Liver (tissue), 9 donors: ENCODE results near the gene SFXN5. TPM values are rescaled to one million over a fixed set of nuclear protein-coding genes. Genes with fewer than 3 reads are reported as not detected.

Source experiments
- DNase-seq: peaks from one replicate; pipeline ENCODE4 v3.0.0-alpha.2; 2017; ENCODE audit warnings: low spot score
- H3K27ac ChIP-seq, 2 donors: one replicate each; pipeline ENCODE4 v1.7.0; 2013; ENCODE audit warnings: inconsistent platforms in 2 of 2, low read length in 2 of 2, control low read depth in 1 of 2, low read depth in 1 of 2, mild to moderate bottlenecking in 1 of 2
- H3K27me3 ChIP-seq, 4 donors: one replicate each; pipeline versions ENCODE4 v1.6.1 to v1.7.0; 2013; ENCODE audit warnings: low read length in 3 of 4, inconsistent platforms in 1 of 4, mild to moderate bottlenecking in 1 of 4, moderate library complexity in 1 of 4; ENCODE audit not compliant: control insufficient read depth in 4 of 4, insufficient read depth in 4 of 4
- H3K36me3 ChIP-seq, 4 donors: one replicate each; pipeline versions ENCODE4 v1.6.1 to v1.7.0; 2013; ENCODE audit warnings: low read length in 3 of 4, mild to moderate bottlenecking in 3 of 4, low read depth in 1 of 4, moderate library complexity in 1 of 4; ENCODE audit not compliant: control insufficient read depth in 4 of 4, insufficient read depth in 3 of 4
- H3K4me1 ChIP-seq, 4 donors: one replicate each; pipeline versions ENCODE4 v1.6.1 to v1.7.0; 2013; ENCODE audit warnings: low read length in 3 of 4, mild to moderate bottlenecking in 3 of 4, moderate library complexity in 1 of 4; ENCODE audit not compliant: control insufficient read depth in 4 of 4, insufficient read depth in 4 of 4
- H3K4me3 ChIP-seq, 3 donors: one replicate each; pipeline versions ENCODE4 v1.6.1 to v1.7.0; 2013; ENCODE audit warnings: low read length in 3 of 3, control low read depth in 1 of 3, low read depth in 1 of 3, mild to moderate bottlenecking in 1 of 3
- H3K9ac ChIP-seq, 2 donors: one replicate each; pipeline ENCODE4 v1.7.0; 2013; ENCODE audit warnings: low read length in 2 of 2, mild to moderate bottlenecking in 2 of 2, moderate library complexity in 2 of 2, control low read depth in 1 of 2, low read depth in 1 of 2
- H3K9me3 ChIP-seq, 4 donors: one replicate each; pipeline versions ENCODE4 v1.6.1 to v1.7.0; 2013; ENCODE audit warnings: low read length in 3 of 4; ENCODE audit not compliant: control insufficient read depth in 4 of 4
- ATF3 ChIP-seq: IDR thresholded peaks from 2 replicates; pipeline ENCODE4 v1.6.1; 2016; ENCODE audit warnings: antibody characterized with exemption
- EGR1 ChIP-seq, 2 donors: IDR thresholded peaks; 2 replicates each; pipeline ENCODE4 v1.6.1; 2016 to 2018; ENCODE audit warnings: antibody characterized with exemption in 2 of 2, low read depth in 2 of 2
- FOXA1 ChIP-seq: IDR thresholded peaks from 2 replicates; pipeline ENCODE4 v1.6.1; 2016; ENCODE audit warnings: antibody characterized with exemption
- FOXA2 ChIP-seq: IDR thresholded peaks from 2 replicates; pipeline ENCODE4 v1.6.1; 2016; ENCODE audit warnings: antibody characterized with exemption
- GABPA ChIP-seq, 2 donors: IDR thresholded peaks in 1 of 2; conservative IDR thresholded peaks in 1 of 2; 2 replicates each; pipeline ENCODE4 v1.6.1; 2016; ENCODE audit warnings: antibody characterized with exemption in 2 of 2, mild to moderate bottlenecking in 1 of 2, moderate library complexity in 1 of 2
- HNF4G ChIP-seq: IDR thresholded peaks from 2 replicates; pipeline ENCODE4 v1.6.1; 2016; ENCODE audit warnings: antibody characterized with exemption
- JUND ChIP-seq, 2 donors: IDR thresholded peaks; 2 replicates each; pipeline ENCODE4 v1.6.1; 2016; ENCODE audit warnings: antibody characterized with exemption in 2 of 2
- MAX ChIP-seq: IDR thresholded peaks from 2 replicates; pipeline ENCODE4 v1.6.1; 2016; ENCODE audit warnings: antibody characterized with exemption
- NR2F2 ChIP-seq: IDR thresholded peaks from 2 replicates; pipeline ENCODE4 v1.6.1; 2016; ENCODE audit warnings: antibody characterized with exemption
- RAD21 ChIP-seq, 2 donors: IDR thresholded peaks; 2 replicates each; pipeline ENCODE4 v1.6.1; 2016; ENCODE audit warnings: antibody characterized with exemption in 2 of 2, mild to moderate bottlenecking in 2 of 2
- RXRA ChIP-seq, 2 donors: IDR thresholded peaks; 2 replicates each; pipeline ENCODE4 v1.6.1; 2017 to 2018; ENCODE audit warnings: antibody characterized with exemption in 2 of 2, mild to moderate bottlenecking in 1 of 2
- SP1 ChIP-seq: IDR thresholded peaks from 2 replicates; pipeline ENCODE4 v1.6.1; 2018; ENCODE audit warnings: antibody characterized with exemption, mild to moderate bottlenecking
- TAF1 ChIP-seq: conservative IDR thresholded peaks from 2 replicates; pipeline ENCODE4 v1.6.1; 2016; ENCODE audit warnings: antibody characterized with exemption, mild to moderate bottlenecking
- ZBTB33 ChIP-seq: IDR thresholded peaks from 2 replicates; pipeline ENCODE4 v1.6.1; 2016; ENCODE audit warnings: antibody characterized with exemption
- WGBS: extraction: QIAGEN DNeasy Blood & Tissue Kit; methylation state at CpG from one replicate; pipeline ENCODE4 v1.1.7; 2013; 5-methylcytosine and 5-hydroxymethylcytosine counted together
- polyA plus RNA-seq, 2 donors: library from polyadenylated mRNA; stranded (reverse) in 1 of 2; unstranded in 1 of 2; fragments of 200-250 nt in 1 of 2; fragments of >200 nt in 1 of 2; fragmentation: Nextera tagmentation in 1 of 2; extraction: Ambion mirVana in 1 of 2; gene quantifications; one replicate each; pipeline versions ENCODE4 v1.2.1 to v1.2.3, GENCODE V29; 2013 to 2015
- total RNA-seq, 2 donors: library from RNA; depleted of rRNA; stranded (reverse); fragments of >200 nt; gene quantifications; one replicate each; pipeline ENCODE4 v1.2.3, GENCODE V29; 2014
- TF ChIP-seq, protein P1 (sequence below): IDR thresholded peaks from 2 replicates; pipeline ENCODE4 v1.6.1; 2016; ENCODE audit warnings: antibody characterized with exemption, mild to moderate bottlenecking
- TF ChIP-seq, protein P2 (sequence below): fragments of 150-350 bp; IDR thresholded peaks from 2 replicates; pipeline ENCODE4 v1.5.1; 2017; ENCODE audit warnings: improper control_type of control experiment, low read depth, low read length; ENCODE audit not compliant: missing input control
- donor health status: healthy.
- donor health status: healthy.
- donor health status: healthy.
- donor health status: healthy.
- donor health status: healthy.

SFXN5 gene
- total and polyA plus RNA-seq, 4 donors = 23.3 to 58.2 (median 29.5) TPM

- H3K36me3 ChIP-seq = peaks cover 0 to 3% (median 0%) of the 10 kb centered on the region in 4 donors
- H3K27ac ChIP-seq = peak overlapping the region; percentile 44 to 89
- 91% methylated on average over 13 of the region's 13 CpGs for WGBS
- peaks cover 16 to 74% (median 43%) of the 10 kb centered on the region in 4 donors for H3K4me1 ChIP-seq
- no peaks in the 10 kb centered on the region for H3K27me3 ChIP-seq
- H3K4me3 ChIP-seq = no peak overlapping the region
- DNase-seq = no peak
- no peaks in the 10 kb centered on the region for H3K9me3 ChIP-seq
- H3K9ac ChIP-seq = no peak overlapping the region
- TF ChIP-seq GABPA (IDR thresholded peaks at IDR 0.05 in 1 of 2, conservative IDR thresholded peaks at IDR 0.05 in 1 of 2) (no peak), FOXA1 (no peak), FOXA2 (no peak), EGR1 (IDR thresholded peaks at IDR 0.05; ENCODE audit: low read depth in 2 of 2) (no peak), HNF4G (no peak), RAD21 (IDR thresholded peaks at IDR 0.05) (no peak), JUND (IDR thresholded peaks at IDR 0.05) (no peak), NR2F2 (no peak), ATF3 (no peak), ZBTB33 (no peak), RXRA (IDR thresholded peaks at IDR 0.05) (no peak), SP1 (no peak), MAX (no peak), TAF1 (no peak)
- TF ChIP-seq, protein P1, sequence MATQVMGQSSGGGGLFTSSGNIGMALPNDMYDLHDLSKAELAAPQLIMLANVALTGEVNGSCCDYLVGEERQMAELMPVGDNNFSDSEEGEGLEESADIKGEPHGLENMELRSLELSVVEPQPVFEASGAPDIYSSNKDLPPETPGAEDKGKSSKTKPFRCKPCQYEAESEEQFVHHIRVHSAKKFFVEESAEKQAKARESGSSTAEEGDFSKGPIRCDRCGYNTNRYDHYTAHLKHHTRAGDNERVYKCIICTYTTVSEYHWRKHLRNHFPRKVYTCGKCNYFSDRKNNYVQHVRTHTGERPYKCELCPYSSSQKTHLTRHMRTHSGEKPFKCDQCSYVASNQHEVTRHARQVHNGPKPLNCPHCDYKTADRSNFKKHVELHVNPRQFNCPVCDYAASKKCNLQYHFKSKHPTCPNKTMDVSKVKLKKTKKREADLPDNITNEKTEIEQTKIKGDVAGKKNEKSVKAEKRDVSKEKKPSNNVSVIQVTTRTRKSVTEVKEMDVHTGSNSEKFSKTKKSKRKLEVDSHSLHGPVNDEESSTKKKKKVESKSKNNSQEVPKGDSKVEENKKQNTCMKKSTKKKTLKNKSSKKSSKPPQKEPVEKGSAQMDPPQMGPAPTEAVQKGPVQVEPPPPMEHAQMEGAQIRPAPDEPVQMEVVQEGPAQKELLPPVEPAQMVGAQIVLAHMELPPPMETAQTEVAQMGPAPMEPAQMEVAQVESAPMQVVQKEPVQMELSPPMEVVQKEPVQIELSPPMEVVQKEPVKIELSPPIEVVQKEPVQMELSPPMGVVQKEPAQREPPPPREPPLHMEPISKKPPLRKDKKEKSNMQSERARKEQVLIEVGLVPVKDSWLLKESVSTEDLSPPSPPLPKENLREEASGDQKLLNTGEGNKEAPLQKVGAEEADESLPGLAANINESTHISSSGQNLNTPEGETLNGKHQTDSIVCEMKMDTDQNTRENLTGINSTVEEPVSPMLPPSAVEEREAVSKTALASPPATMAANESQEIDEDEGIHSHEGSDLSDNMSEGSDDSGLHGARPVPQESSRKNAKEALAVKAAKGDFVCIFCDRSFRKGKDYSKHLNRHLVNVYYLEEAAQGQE = no peak
- TF ChIP-seq, protein P2, sequence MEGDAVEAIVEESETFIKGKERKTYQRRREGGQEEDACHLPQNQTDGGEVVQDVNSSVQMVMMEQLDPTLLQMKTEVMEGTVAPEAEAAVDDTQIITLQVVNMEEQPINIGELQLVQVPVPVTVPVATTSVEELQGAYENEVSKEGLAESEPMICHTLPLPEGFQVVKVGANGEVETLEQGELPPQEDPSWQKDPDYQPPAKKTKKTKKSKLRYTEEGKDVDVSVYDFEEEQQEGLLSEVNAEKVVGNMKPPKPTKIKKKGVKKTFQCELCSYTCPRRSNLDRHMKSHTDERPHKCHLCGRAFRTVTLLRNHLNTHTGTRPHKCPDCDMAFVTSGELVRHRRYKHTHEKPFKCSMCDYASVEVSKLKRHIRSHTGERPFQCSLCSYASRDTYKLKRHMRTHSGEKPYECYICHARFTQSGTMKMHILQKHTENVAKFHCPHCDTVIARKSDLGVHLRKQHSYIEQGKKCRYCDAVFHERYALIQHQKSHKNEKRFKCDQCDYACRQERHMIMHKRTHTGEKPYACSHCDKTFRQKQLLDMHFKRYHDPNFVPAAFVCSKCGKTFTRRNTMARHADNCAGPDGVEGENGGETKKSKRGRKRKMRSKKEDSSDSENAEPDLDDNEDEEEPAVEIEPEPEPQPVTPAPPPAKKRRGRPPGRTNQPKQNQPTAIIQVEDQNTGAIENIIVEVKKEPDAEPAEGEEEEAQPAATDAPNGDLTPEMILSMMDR = no peak
Observed at GRCh38 chr2:72999729-73000725, 71.5 kb downstream of the SFXN5 start.
